Measurements from ENCODE around the gene CENPN.

The CENPN gene

GRCh38 chr16:81067166-81067565, 60.2 kb downstream of the CENPN start:
- DNase-seq (ENCODE audit: low spot score), result no peak
- TF ChIP-seq CTCF (IDR thresholded peaks at IDR 0.05; ENCODE audit: borderline replicate concordance, control extremely low read depth, extremely low read depth, insufficient read depth, missing control alignments), result no peak
- in situ Hi-C loops (cut with MboI; ENCODE audit: low sequenced_read_pairs, unreplicated experiment), result no loop called here

GRCh38 chr16:81069063-81069462, 62.0 kb downstream of the CENPN start:
- TF ChIP-seq CTCF (IDR thresholded peaks at IDR 0.05; ENCODE audit: borderline replicate concordance, control extremely low read depth, extremely low read depth, insufficient read depth, missing control alignments), result no peak
- in situ Hi-C loops (cut with MboI; ENCODE audit: low sequenced_read_pairs, unreplicated experiment), result no loop called here
- DNase-seq (ENCODE audit: low spot score), result no peak

- DNase-seq (ENCODE audit: low spot score), result no peak
- in situ Hi-C loops (cut with MboI; ENCODE audit: low sequenced_read_pairs, unreplicated experiment), result no loop called here
- no peak for TF ChIP-seq CTCF (IDR thresholded peaks at IDR 0.05; ENCODE audit: borderline replicate concordance, control extremely low read depth, extremely low read depth, insufficient read depth, missing control alignments)
These were observed 64.0 kb downstream of the CENPN start for GRCh38 chr16:81070979-81071378.

GRCh38 chr16:81071805-81072204, 64.8 kb downstream of the CENPN start:
- no peak for DNase-seq (ENCODE audit: low spot score)
- no peak for TF ChIP-seq CTCF (IDR thresholded peaks at IDR 0.05; ENCODE audit: borderline replicate concordance, control extremely low read depth, extremely low read depth, insufficient read depth, missing control alignments)
- in situ Hi-C loops (cut with MboI; ENCODE audit: low sequenced_read_pairs, unreplicated experiment), result no loop called here

GRCh38 chr16:81073560-81074330, 66.7 kb downstream of the CENPN start:
- no peak for DNase-seq (ENCODE audit: low spot score)
- in situ Hi-C loops (cut with MboI; ENCODE audit: low sequenced_read_pairs, unreplicated experiment), result no loop called here
- no peak for TF ChIP-seq CTCF (IDR thresholded peaks at IDR 0.05; ENCODE audit: borderline replicate concordance, control extremely low read depth, extremely low read depth, insufficient read depth, missing control alignments)

- no peak for TF ChIP-seq CTCF (IDR thresholded peaks at IDR 0.05; ENCODE audit: borderline replicate concordance, control extremely low read depth, extremely low read depth, insufficient read depth, missing control alignments)
- peak; percentile 87 for DNase-seq (ENCODE audit: low spot score)
- in situ Hi-C loops (cut with MboI; ENCODE audit: low sequenced_read_pairs, unreplicated experiment), result no loop called here
These were observed 69.6 kb downstream of the CENPN start for GRCh38 chr16:81076566-81077075.
